C4-2B (cell line): ENCODE data around the gene PLEKHA4.
"Not testable (repeated sequence)": the region's sequence is repeated elsewhere in the genome, so short reads cannot be mapped to it uniquely, and the experiment has no call there.

Experiments used
- ZFX ChIP-seq: fragments of 450-650 bp; IDR thresholded peaks from 2 replicates; pipeline ENCODE4 v1.6.1; 2017
- TF ChIP-seq, protein P1 (sequence below): fragments of 450-650 bp; conservative IDR thresholded peaks from 2 replicates; pipeline ENCODE4 v1.5.1; 2017; ENCODE audit warnings: mild to moderate bottlenecking

DNA sequence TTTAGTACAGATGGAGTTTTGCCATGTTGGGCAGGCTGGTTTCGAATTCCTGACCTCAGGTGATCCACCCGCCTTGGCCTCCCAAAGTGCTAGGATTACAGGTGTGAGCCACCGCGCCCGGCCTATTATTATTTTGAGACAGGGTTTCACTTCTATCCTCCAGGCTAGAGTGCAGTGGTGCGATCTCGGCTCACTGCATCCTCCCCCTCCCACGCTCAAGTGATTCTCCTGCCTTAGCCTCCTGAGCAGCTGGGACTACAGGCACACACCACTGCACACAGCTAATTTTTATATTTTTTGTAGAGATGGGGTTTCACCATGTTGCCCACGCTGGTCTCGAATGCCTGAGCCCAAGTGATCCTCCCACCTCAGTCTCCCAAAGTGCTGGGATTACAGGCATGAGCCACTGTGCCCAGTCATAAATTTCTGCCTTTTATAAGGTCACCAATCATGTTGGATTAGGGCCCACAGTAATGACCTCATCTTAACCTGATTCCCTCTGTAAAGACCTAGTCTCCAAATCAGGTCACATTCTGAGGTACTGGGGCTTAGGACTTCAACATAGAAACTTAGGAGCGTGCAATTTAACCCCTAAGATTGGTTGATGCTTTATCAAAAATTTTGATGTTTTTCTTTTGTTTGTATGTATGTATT lies 41.1 kb upstream of the PLEKHA4 start:
- TF ChIP-seq, protein P1, sequence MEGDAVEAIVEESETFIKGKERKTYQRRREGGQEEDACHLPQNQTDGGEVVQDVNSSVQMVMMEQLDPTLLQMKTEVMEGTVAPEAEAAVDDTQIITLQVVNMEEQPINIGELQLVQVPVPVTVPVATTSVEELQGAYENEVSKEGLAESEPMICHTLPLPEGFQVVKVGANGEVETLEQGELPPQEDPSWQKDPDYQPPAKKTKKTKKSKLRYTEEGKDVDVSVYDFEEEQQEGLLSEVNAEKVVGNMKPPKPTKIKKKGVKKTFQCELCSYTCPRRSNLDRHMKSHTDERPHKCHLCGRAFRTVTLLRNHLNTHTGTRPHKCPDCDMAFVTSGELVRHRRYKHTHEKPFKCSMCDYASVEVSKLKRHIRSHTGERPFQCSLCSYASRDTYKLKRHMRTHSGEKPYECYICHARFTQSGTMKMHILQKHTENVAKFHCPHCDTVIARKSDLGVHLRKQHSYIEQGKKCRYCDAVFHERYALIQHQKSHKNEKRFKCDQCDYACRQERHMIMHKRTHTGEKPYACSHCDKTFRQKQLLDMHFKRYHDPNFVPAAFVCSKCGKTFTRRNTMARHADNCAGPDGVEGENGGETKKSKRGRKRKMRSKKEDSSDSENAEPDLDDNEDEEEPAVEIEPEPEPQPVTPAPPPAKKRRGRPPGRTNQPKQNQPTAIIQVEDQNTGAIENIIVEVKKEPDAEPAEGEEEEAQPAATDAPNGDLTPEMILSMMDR = not testable (repeated sequence)
- not testable (repeated sequence) for TF ChIP-seq ZFX
